H9 (cell line): ENCODE data around the gene MYH9. TPM values are rescaled to one million over a fixed set of nuclear protein-coding genes. Genes with fewer than 3 reads are reported as not detected.

Experiments used
- DNase-seq: peaks from one replicate; pipeline ENCODE4 v3.0.0-alpha.2; 2017
- H2AFZ ChIP-seq: one replicate; pipeline ENCODE4 v1.6.1; 2013; ENCODE audit warnings: mild to moderate bottlenecking, low read length, control low read depth, moderate library complexity
- H2AK5ac ChIP-seq: 2 replicates; pipeline ENCODE4 v1.6.1; 2013; ENCODE audit warnings: low read length, control low read depth, mixed read lengths; ENCODE audit not compliant: insufficient read length
- H2BK120ac ChIP-seq: one replicate; pipeline ENCODE4 v1.6.1; 2013; ENCODE audit warnings: low read depth, mild to moderate bottlenecking, low read length, control low read depth, inconsistent platforms; ENCODE audit not compliant: poor library complexity, severe bottlenecking
- H2BK12ac ChIP-seq: 2 replicates; pipeline ENCODE4 v1.6.1; 2013; ENCODE audit warnings: low read length, control low read depth, mixed read lengths, low read depth; ENCODE audit not compliant: insufficient read length
- H2BK15ac ChIP-seq: 2 replicates; pipeline ENCODE4 v1.6.1; 2013; ENCODE audit warnings: low read depth, low read length, control low read depth
- H2BK20ac ChIP-seq: one replicate; pipeline ENCODE4 v1.6.1; 2013; ENCODE audit warnings: low read depth, mild to moderate bottlenecking, low read length, control low read depth, inconsistent platforms; ENCODE audit not compliant: poor library complexity, severe bottlenecking
- H2BK5ac ChIP-seq: 2 replicates; pipeline ENCODE4 v1.6.1; 2013; ENCODE audit warnings: low read length, control low read depth, mixed read lengths; ENCODE audit not compliant: insufficient read length
- H3K14ac ChIP-seq: 2 replicates; pipeline ENCODE4 v1.6.1; 2013; ENCODE audit warnings: low read length, control low read depth; ENCODE audit not compliant: insufficient read depth
- H3K18ac ChIP-seq: 2 replicates; pipeline ENCODE4 v1.6.1; 2013; ENCODE audit warnings: low read depth, mild to moderate bottlenecking, mixed read lengths, low read length, control low read depth; ENCODE audit not compliant: insufficient read length
- H3K23ac ChIP-seq: 2 replicates; pipeline ENCODE4 v1.6.1; 2013; ENCODE audit warnings: low read length, control low read depth, mixed read lengths, low read depth; ENCODE audit not compliant: insufficient read length
- H3K23me2 ChIP-seq: 2 replicates; pipeline ENCODE4 v1.6.1; 2013; ENCODE audit warnings: low read depth, mild to moderate bottlenecking, mixed read lengths, low read length, control low read depth; ENCODE audit not compliant: insufficient read length, poor library complexity, severe bottlenecking
- H3K27ac ChIP-seq: 2 replicates; pipeline ENCODE4 v1.5.1; 2013; ENCODE audit warnings: low read length, control low read depth, mixed read lengths, low read depth; ENCODE audit not compliant: insufficient read length
- H3K27me3 ChIP-seq: 2 replicates; pipeline ENCODE4 v1.6.1; 2013; ENCODE audit warnings: low read length, control low read depth, inconsistent platforms; ENCODE audit not compliant: insufficient read depth
- H3K4ac ChIP-seq: 2 replicates; pipeline ENCODE4 v1.6.1; 2013; ENCODE audit warnings: low read depth, mild to moderate bottlenecking, control low read depth, inconsistent platforms, low read length, moderate library complexity
- H3K4me1 ChIP-seq: 2 replicates; pipeline ENCODE4 v1.6.1; 2013; ENCODE audit warnings: low read length, control low read depth, inconsistent platforms; ENCODE audit not compliant: insufficient read depth
- H3K4me2 ChIP-seq: 2 replicates; pipeline ENCODE4 v1.6.1; 2013; ENCODE audit warnings: low read length, control low read depth, mixed read lengths; ENCODE audit not compliant: insufficient read length, insufficient read depth
- H3K56ac ChIP-seq: 2 replicates; pipeline ENCODE4 v1.6.1; 2013; ENCODE audit warnings: low read depth, mild to moderate bottlenecking, mixed read lengths, low read length, control low read depth; ENCODE audit not compliant: insufficient read length
- H3K79me1 ChIP-seq: 2 replicates; pipeline ENCODE4 v1.6.1; 2013; ENCODE audit warnings: low read depth, mild to moderate bottlenecking, moderate library complexity, low read length, control low read depth, inconsistent platforms; ENCODE audit not compliant: insufficient read depth, poor library complexity, severe bottlenecking
- H3K79me2 ChIP-seq: 2 replicates; pipeline ENCODE4 v1.6.1; 2013; ENCODE audit warnings: low read length, control low read depth, inconsistent platforms; ENCODE audit not compliant: insufficient read depth
- H3K9ac ChIP-seq: 2 replicates; pipeline ENCODE4 v1.6.1; 2013; ENCODE audit warnings: low read length, control low read depth, mixed read lengths; ENCODE audit not compliant: insufficient read length; ENCODE audit errors: extremely low read depth
- H3K9me3 ChIP-seq: one replicate; pipeline ENCODE4 v1.6.1; 2013; ENCODE audit warnings: low read depth, low read length, inconsistent platforms; ENCODE audit not compliant: control insufficient read depth
- H3T11ph ChIP-seq: one replicate; pipeline ENCODE4 v1.6.1; 2013; ENCODE audit warnings: mild to moderate bottlenecking, low read length, control low read depth, inconsistent platforms
- H4K20me1 ChIP-seq: one replicate; pipeline ENCODE4 v1.6.1; 2013; ENCODE audit not compliant: control insufficient read depth, insufficient read length, insufficient read depth
- H4K5ac ChIP-seq: 2 replicates; pipeline ENCODE4 v1.6.1; 2013; ENCODE audit warnings: low read depth, mild to moderate bottlenecking, mixed read lengths, low read length, control low read depth; ENCODE audit not compliant: insufficient read length
- H4K8ac ChIP-seq: replicated peaks from 2 replicates; pipeline ENCODE4 v1.6.1; 2013; ENCODE audit warnings: low read length, control low read depth, mixed read lengths, low read depth; ENCODE audit not compliant: insufficient read length
- H4K91ac ChIP-seq: 2 replicates; pipeline ENCODE4 v1.6.1; 2013; ENCODE audit warnings: low read depth, mild to moderate bottlenecking, moderate library complexity, mixed read lengths, low read length, control low read depth; ENCODE audit not compliant: insufficient read length
- H3K27ac Mint-ChIP-seq, 3 experiments: 2 replicates in 2 of 3; 3 replicates in 1 of 3; pipeline ENCODE4 v1.8.0; 2020 to 2021; ENCODE audit warnings: mixed read lengths in 3 of 3, mild to moderate bottlenecking in 1 of 3, moderate library complexity in 1 of 3
- H3K27me3 Mint-ChIP-seq: 2 replicates; pipeline ENCODE4 v1.8.0; 2021; ENCODE audit warnings: low read depth, mild to moderate bottlenecking, moderate library complexity, mixed read lengths
- H3K36me3 Mint-ChIP-seq, 3 experiments: 2 replicates in 2 of 3; 3 replicates in 1 of 3; pipeline ENCODE4 v1.8.0; 2020 to 2021; ENCODE audit warnings: low read depth in 3 of 3, mixed read lengths in 3 of 3; ENCODE audit not compliant: insufficient read depth in 1 of 3
- H3K4me1 Mint-ChIP-seq, 2 experiments: 2 replicates each; pipeline ENCODE4 v1.8.0; 2020; ENCODE audit warnings: mixed read lengths in 2 of 2
- H3K4me3 Mint-ChIP-seq, 2 experiments: 2 replicates in 1 of 2; 3 replicates in 1 of 2; pipeline ENCODE4 v1.8.0; 2020 to 2021; ENCODE audit warnings: mild to moderate bottlenecking in 2 of 2, mixed read lengths in 2 of 2, moderate library complexity in 1 of 2
- H3K9me3 Mint-ChIP-seq, 2 experiments: 2 replicates in 1 of 2; 3 replicates in 1 of 2; pipeline ENCODE4 v1.8.0; 2020; ENCODE audit warnings: mild to moderate bottlenecking in 2 of 2, mixed read lengths in 2 of 2, moderate library complexity in 1 of 2
- CTCF ChIP-seq: fragments of 200-600 bp; sonication (generic); conservative IDR thresholded peaks from 3 replicates; pipeline ENCODE4 v1.8.0; 2021; ENCODE audit warnings: antibody characterized with exemption, mild to moderate bottlenecking
- WGBS: extraction: QIAGEN DNeasy Blood & Tissue Kit; methylation state at CpG from one replicate; pipeline ENCODE4 v1.1.7; 2013; ENCODE audit warnings: missing lambda C conversion rate, low lambda C conversion rate, mixed read lengths; ENCODE audit not compliant: insufficient read length; ENCODE audit errors: extremely low coverage; 5-methylcytosine and 5-hydroxymethylcytosine counted together
- total RNA-seq: library from RNA; stranded (reverse); gene quantifications from 2 replicates; pipeline ENCODE4 v1.2.1, GENCODE V29; 2021

Gene MYH9
- total RNA-seq, 1 experiment from 2014 or later, result 266 TPM

GRCh38 chr22:36352803-36353507 lies 34.8 kb downstream of the MYH9 start:
- no peak overlapping the region for H2BK20ac ChIP-seq
- H4K20me1 ChIP-seq, result no peaks in the 10 kb centered on the region
- H3K27ac Mint-ChIP-seq, result peak overlapping the region in 2 of 3 experiments; percentile 43 to 94; a peak in 6 of 7 replicates
- peaks cover 8 to 17% (median 17%) of the 10 kb centered on the region in 3 experiments for H3K36me3 Mint-ChIP-seq
- no peak overlapping the region for H2AK5ac ChIP-seq
- no peak overlapping the region for H3K9ac ChIP-seq
- no peak overlapping the region for H2AFZ ChIP-seq
- H2BK5ac ChIP-seq, result no peak overlapping the region
- peaks cover 43% of the 10 kb centered on the region; the same call in 1 of the 2 replicates for H3K79me2 ChIP-seq
- H3K79me1 ChIP-seq, result no peaks in the 10 kb centered on the region
- no peaks in the 10 kb centered on the region for H3K27me3 ChIP-seq
- no peaks in the 10 kb centered on the region for H3K9me3 ChIP-seq
- peaks cover 11% of the 10 kb centered on the region; the same call in 1 of the 2 replicates for H3K4me1 ChIP-seq
- H3K4ac ChIP-seq, result no peak overlapping the region; the same call in 1 of the 2 replicates
- DNase-seq, result no peak
- no peak overlapping the region for H4K91ac ChIP-seq
- H3T11ph ChIP-seq, result no peak overlapping the region
- H3K9me3 Mint-ChIP-seq, result no peaks in the 10 kb centered on the region; a peak in 1 of 5 replicates
- H2BK15ac ChIP-seq, result no peak overlapping the region
- no peak overlapping the region for H3K27ac ChIP-seq
- no peak overlapping the region for H2BK120ac ChIP-seq
- no peak overlapping the region for H2BK12ac ChIP-seq
- H3K18ac ChIP-seq, result no peak overlapping the region
- no peaks in the 10 kb centered on the region; the same call in 1 of the 2 replicates for H3K27me3 Mint-ChIP-seq
- no peak overlapping the region for H3K23ac ChIP-seq
- H3K4me1 Mint-ChIP-seq, result peaks cover 62 to 63% of the 10 kb centered on the region in 2 experiments
- H3K14ac ChIP-seq, result no peak overlapping the region
- TF ChIP-seq CTCF, result no peak
- no peaks in the 10 kb centered on the region for H3K23me2 ChIP-seq
- H3K4me2 ChIP-seq, result no peak overlapping the region
- H3K56ac ChIP-seq, result no peak overlapping the region
- no peak overlapping the region for H4K5ac ChIP-seq
- no peak overlapping the region for H3K4me3 Mint-ChIP-seq
- WGBS, result no CpG with 5 or more reads among the region's 16 CpGs
- H4K8ac ChIP-seq, result no peak overlapping the region
